ENCODE measurements around the gene ANKRD44.

DNA sequence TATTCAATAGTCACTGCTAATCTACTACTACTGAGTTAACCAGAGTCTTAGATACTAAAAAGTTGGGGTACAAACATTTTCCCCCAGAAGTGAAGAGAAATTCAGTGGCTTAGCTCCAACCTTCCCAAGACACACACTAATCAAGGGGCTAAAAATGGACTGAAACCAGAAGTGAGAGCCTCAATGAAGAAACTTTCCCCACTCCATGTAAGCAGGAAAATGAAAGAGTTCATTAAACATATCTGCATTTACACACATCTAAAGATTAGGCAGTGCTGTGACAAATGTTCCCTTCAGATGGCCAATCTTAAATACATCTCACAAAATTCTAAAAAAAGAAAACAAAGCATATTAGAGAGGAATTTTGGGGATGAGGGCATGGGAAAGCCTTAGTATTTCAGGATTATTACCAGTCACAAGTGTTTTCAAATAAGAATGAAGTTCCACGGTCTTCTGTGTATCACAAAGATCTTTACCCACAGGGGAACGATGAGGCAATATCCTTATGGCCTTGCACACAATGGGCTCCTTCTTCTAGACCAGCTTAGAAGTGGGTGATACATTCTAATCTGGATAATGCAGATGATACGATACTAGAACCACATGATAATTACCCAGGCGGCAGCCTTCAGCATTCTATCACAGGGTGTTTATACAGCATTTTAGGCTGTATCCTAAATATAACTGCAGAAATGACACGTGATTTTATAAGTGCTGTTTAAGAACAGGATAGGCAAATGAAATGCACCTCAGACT lies 17.1 kb downstream of the ANKRD44 start:
- TF ChIP-seq, protein P1, sequence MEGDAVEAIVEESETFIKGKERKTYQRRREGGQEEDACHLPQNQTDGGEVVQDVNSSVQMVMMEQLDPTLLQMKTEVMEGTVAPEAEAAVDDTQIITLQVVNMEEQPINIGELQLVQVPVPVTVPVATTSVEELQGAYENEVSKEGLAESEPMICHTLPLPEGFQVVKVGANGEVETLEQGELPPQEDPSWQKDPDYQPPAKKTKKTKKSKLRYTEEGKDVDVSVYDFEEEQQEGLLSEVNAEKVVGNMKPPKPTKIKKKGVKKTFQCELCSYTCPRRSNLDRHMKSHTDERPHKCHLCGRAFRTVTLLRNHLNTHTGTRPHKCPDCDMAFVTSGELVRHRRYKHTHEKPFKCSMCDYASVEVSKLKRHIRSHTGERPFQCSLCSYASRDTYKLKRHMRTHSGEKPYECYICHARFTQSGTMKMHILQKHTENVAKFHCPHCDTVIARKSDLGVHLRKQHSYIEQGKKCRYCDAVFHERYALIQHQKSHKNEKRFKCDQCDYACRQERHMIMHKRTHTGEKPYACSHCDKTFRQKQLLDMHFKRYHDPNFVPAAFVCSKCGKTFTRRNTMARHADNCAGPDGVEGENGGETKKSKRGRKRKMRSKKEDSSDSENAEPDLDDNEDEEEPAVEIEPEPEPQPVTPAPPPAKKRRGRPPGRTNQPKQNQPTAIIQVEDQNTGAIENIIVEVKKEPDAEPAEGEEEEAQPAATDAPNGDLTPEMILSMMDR (IDR thresholded peaks at IDR 0.05) = no peak
- no peak for TF ChIP-seq EZH2phosphoT487 (IDR thresholded peaks at IDR 0.05)
